Measurements from ENCODE around the gene DENND5B.
"Not testable (repeated sequence)": the region's sequence is repeated elsewhere in the genome, so short reads cannot be mapped to it uniquely, and the experiment has no call there.

The DENND5B gene

DNA sequence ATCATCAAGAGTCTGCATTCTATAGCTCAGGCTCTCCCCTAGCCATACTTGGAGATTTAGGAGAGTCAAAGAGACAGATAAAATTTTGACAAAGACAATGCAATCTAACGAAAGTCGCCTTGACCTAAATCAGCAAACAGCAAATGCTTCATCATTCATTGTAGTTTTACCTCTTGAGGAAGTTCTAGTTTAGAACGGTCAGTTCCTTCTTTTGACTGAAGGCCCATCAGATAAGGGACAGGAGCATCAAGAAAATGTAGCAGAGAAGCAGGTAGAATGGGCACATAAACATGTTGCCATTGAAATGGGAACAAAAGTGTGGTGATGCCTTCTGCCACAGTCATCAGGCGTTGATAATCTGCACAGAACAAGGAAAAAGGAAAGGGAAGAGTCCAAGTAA, 130.9 kb downstream of the DENND5B start:
- DNase-seq, result no peak

DNA sequence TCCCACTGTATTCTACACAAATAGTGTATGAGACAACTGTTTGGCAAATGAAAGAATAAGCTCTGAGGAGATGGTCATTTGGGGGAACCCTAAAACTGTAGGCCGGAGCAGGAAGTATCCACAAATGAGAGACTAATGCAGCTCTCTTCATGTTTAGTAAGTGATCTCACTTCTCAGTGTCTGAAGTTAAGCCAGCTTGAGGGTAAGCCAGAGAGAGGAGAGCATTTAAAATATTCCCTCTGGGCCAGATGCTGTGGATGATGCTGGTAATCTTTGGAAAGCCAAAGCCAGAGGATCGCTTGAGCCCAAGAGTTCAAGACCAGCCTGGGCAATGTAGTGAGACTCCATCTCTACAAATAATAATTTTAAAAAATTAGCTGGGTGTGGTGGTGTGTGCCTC, 134.4 kb downstream of the DENND5B start:
- no peak for DNase-seq

DNA sequence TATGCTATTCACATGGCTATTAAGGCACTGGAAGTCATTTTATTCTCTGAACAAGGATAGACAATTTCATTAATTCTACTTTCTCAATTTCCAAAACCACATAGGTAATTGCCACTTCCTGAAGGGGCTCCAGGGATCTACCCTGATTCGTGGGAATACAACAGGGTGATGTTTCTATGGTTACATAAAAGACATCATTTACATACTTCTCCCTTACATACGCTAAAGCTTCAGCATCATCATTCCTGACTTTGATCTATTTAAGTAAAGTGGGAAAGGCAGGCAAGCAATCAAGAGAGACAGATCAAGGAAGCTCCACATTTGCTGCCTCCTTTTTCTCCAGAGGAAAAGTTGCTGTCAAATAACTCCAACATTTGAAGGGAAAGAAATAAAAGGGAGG, 146.2 kb downstream of the DENND5B start:
- DNase-seq, result no peak

DNA sequence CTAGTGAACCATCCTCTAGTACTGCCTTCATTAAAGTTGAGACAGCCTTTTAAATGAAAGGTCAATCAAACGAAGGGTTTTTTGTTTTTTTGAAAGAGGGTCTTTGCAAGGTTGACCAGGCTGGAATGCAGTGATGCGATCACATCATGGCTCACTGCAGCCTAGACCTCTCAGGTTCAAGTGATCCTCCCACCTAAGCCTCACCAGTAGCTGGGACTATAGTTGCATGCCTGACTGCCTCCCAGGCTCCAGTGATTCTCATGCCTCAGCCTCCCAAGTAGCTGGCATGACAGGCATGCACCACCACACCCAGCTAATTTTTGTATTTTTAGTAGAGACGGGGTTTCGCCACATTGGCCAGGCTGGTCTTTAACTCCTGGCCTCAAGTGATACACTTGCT, 150.3 kb downstream of the DENND5B start:
- no peak for DNase-seq

DNA sequence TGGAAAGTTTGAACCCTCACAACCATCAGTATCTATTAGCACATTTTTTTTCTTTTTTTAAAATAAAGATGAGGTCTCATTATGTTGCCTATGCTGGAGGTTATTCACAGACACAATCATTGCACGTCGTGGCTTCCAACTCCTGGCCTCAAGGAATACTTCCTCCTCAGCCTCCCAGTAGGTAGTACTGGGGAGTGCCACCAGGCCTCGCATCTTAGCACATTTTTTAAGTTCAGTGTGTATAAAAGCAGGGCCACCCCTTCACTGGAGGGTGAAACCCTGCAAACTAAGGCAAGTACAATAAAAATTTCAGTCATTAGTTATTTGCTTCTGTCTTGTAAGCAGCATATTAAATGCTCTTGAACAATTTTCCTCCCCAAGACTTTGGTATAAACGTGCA, 150.8 kb downstream of the DENND5B start:
- no peak for DNase-seq

DNA sequence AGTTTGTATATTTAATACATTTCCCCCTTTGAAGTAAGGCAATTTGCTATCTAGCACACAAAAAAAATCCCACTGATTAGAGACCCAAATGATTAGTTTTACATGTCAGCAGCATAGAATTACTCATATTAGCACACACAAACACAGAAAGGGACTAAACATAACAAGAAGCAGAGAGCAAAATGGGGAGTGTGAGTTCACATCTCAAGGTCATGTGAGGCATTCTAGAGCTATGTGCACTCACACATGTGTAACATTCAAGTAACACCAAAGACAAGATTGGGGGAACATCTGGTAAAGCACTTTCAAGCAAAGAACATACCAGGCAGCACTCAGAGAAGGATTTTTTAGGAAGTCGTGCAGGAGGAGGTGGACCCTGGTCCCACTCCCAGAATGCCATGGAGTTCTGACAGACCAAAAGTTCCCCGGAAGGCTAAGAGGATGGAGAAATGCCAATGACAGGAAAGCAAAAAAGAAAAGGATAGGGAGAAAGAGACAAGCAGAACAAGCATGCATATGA, 159.2 kb downstream of the DENND5B start:
- no peak for DNase-seq

DNA sequence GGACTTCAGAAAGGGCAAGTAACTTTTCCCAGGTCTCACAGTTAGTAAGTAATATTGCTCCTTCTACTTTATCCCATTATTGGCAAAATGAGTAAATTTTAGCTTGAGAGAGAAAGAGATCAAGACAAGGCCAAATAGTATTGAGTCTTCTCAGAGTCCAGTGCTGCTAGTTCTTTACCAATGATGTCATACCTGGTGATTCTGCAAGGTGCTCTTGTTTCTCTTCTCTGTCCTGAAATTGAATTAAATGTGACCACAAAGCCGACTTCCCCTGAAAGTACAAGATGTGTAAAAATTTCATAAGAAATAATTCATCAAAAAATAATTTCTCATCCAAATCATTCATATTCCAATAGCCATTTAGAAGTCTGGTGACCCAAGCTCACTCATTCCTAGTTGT, 167.5 kb downstream of the DENND5B start:
- DNase-seq, result no peak

DNA sequence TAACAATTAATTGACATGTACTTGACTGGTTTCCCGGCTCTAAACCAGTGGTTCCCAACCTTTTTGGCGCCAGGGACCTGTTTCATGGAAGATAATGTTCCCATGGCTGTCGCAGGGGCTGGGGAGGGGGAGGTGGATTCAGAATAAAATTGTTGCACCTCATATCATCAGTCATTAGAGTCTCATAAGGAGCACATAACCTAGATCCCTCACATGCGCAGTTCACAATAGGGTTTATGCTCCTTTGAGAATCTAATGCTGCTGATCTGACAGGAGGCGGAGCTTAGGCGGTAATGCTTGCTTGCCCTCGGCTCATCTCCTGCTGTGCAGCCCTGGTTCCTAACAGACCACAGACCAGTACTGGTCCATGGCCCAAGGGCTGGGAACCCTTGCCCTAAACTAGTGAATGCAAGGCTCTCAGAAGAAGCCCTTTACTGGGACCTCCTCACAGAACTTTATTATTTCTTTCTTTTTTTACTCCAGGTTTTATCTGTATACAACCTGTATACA, 178.6 kb downstream of the DENND5B start:
- no peak for DNase-seq

DNA sequence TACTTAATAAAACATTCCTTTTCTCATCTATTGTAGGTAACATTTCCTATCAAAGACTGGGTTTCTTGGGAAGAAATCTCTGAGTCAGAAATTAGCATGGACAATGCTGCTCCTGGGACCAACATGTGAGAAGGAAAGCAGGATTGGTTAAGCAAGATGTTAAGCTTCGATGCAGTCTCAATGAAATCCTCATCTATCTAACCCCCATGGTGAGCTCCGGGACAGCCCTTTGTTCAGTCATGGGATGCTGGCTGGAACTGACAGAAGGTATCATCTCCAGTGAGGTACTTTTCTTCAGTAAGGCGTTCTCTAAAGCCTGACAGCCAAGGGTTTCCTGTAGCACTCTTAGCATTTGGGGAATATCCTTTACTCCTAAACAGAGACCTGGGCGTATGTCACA, 182.2 kb downstream of the DENND5B start:
- no peak for DNase-seq

DNA sequence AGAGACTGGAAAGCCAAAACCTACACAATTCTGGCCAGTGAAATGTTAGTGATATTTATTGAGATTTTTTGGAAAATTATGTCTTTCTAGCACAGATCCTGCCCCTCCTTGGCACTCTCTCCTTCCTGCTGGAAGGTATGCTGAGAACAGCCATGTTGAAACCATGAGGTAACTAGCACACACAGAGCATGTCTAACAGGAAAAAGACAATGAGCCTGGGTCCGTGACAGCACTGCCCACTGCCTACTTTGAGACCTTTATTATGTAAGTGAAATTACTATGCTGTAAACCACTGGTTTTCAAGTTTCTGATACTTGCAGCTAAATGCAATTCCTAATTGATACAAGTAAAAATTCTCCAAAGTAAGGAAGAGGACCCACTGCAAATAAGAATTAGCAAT, 183.4 kb downstream of the DENND5B start:
- DNase-seq, result no peak

DNA sequence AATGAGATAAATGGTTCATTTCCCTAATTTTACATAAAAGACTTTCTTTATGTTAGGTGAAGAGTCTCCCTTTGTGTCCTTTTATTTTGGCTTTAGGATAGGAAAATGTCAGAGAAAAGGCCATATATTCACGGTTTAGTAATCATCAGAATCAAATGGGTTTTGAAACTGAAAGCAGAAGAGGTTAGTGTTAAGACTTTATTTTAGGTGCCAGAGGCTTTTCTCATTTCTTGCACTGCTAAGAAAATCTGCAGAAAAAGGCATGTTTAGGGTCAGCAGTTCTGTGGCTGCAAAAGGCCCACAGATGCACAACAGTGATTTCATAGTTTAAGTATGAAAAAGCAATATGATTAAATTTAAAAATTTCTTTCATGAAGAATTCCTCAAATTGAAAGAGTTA, 184.6 kb downstream of the DENND5B start:
- DNase-seq, result no peak

DNA sequence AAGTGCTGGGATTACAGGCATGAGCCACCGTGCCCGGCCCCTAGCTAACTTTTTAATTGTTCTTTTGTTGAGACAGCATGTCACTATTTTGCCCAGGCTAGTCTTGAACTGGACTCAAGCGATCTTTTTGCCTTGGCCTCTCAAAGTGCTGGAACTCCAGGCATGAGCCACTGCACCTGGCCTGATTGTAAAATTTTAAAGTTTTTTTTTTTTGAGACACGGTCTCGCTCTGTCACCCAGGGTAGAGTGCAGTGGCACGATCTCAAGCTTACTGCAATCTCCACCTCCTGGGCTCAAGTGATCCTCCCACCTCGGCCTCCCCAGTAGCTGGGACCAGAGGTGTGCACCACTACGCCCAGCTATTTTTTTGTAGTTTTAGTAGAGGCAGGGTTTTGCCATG, 185.9 kb downstream of the DENND5B start:
- DNase-seq, result no peak

DNA sequence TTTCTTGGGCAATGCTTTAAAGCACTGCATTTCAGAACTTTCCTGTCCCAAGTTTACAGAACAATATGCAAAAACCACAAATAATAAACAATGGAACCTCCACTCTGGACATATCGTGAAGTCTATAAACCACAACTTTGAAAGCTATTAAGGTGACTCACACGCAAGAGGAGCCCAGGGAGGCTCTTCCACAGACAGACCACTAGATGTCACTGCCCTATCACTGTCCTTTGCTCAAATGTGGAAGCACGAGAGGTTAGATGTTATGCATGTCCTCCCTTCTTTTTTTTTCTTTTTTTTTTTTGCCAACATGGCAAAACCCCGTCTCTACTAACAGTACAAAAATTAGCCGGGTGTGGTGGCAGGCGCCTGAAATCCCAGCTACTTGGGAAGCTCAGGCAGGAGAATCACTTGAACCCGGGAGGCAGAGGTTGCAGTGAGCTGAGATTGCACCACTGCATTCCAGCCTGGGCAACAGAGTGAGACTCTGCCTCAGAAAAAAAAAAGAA, 187.8 kb downstream of the DENND5B start:
- peak; percentile 73 for DNase-seq

DNA sequence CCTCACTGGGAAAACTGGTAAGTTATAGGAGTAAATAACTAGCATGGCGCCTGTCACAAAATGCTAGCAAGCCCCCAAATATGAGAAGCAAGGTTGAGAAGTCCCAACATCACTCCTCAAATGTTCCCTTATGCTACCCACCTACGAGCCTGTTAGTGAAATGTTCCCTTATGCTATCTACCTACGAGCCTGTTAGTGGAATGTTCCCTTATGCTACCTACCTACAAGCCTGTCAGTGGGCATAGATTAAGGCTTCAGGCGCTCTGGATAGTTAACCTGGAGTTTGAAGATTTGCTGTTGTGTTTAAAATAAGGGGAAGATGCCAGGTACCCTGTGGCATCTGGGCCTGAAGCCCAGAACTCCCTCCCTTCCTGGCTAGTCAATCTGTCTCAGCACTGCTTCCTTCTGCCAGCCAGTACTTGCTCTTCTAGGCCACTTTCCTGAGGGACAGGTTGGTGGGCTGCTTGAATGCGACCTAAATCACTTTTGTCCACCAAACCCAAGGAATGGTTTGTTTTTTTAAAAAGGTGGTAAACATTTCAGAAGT, 197.9 kb downstream of the DENND5B start:
- DNase-seq, result no peak

DNA sequence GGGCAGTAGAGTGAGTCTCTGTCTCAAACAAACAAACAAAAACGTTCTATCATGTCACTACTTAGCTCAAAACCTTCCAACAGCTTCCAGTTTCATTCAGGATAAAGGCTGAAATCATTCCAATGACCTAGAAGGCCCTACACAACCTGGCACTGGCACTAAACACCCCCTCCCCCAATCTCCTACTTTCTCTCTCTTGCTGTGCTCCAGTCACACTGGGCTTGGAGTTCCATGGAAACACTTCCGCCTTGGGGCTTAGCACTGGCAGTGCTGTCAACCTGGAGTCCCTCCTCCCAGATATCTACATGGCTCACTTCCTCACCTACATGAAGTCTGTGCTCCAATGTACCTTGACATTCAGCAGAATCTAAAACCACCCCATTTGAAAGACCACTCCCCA, 199.9 kb downstream of the DENND5B start:
- DNase-seq, result no peak

DNA sequence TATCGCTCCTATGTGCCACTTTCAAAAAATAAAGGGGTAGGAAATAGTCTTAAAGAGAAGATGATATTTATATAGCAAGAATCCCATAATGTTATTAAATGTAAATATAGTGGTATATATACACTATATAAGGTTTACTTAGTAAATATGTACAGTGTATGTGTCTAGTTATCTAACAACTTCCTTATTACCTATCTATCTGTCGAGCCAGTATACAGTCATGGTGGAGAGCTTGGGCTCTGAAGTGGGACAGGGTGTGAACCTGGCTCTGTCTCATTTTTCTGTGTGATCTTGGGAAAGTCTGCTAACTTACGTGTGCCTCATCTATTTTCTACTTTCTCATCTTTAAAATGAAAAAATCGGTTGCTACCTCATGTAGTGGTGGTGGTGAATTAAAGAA, 202.2 kb downstream of the DENND5B start:
- DNase-seq, result no peak

DNA sequence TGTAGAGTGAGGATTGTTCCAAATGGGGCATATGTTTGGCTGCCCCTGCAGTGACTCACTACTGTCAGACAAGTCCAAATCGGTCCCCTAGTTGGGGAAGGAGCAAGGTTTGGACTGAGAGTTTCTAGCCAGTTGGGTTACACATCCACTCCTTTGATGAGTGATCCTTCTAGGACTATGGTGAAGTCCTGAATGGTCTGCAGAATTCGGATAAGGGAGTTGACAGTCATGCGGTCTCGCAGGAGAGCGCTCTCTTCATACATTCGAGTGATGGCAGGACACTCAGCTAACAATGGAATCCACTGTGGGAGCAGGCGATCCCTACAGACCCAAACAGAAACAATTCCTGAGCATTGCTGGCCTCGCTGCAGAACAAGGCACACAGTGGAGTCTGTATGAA, 203.5 kb downstream of the DENND5B start:
- no peak for DNase-seq

DNA sequence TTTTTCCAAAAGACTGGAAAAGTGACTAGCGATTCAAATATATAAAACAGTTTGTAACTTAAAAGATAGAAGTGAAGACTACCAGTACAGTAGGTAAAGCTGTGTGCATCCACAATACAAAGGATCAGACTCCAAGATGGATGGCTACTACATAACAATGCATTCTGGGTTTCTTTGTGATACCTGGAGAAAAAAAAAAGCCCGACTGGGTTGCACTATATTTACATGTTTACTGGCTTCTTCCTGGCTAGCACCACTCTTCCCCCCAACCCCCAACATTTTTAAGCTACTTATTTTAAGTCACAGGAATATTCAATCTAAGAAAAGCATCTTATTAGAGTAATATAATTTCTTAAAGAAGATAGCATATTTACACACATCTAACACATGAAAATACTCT, 203.9 kb downstream of the DENND5B start:
- DNase-seq, result no peak

DNA sequence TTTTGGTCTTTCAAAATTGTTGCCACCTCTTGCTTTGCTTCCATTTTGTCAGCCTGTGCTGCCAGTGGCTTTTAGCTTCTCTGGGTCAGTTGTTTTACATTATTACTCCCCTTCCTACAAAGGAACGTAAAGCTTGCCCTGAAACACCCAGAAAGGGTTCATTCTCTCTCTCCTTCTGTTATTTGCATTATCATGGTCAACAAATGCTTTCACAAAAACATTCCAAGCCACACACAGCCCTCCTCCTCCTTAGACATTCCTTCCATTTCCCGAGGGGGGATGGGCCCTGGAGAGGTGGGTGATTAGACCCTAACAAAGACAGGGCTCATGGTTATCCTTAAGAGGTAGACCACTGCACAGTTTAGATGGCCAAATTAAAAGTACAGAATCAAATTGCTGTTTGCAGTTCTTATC, 204.6 kb downstream of the DENND5B start:
- DNase-seq, result no peak

DNA sequence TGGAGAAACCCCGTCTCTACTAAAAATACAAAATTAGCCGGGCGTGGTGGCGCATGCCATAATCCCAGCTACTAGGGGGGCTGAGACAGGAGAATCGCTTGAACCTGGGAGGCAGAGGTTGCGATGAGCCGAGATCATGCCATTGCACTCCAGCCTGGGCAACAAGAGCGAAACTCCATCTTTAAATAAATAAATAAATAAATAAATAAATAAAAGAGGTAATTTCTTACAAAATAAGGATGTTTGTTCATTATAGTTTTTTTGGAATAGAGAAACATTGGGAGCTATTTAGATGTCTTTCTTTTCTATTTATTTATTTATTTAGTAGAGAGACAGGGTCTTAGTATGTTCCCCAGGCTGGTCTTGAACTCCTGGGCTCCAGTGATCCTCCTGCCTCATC, 213.7 kb downstream of the DENND5B start:
- not testable (repeated sequence) for DNase-seq

DNA sequence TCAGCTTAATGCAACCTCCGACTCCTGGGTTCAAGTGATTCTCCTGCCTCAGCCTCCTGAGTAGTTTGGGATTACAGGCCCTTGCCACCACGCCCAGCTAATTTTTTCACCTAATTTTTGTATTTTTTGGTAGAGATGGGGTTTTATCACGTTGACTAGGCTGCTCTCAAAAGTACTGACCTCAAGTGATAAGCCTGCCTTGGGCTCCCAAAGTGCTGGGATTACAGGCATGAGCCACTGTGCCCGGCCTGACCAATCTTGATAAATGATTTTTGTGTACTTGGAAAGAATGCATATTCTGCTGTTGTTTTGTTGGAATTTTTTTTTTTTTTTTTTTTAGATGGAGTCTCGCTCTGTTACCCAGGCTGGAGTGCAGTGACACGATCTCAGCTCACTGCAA, 215.5 kb downstream of the DENND5B start:
- not testable (repeated sequence) for DNase-seq

DNA sequence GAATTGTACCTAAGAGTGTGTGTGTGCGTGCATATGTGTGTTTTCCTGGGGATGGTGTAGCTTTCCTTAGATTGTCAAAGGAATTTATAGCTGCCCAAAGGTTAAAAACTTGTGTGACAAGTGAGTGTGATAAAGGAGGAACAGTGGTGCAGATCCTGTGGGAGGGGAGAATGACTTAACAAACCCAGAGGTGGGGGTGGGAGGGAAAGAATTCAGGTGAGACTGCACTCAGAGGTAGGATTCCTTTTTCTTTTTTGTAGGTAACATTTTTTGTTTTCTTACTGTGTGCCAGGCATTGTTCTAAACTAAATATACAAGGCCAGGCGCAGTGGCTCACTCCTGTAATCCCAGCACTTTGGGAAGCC, 219.7 kb downstream of the DENND5B start:
- no peak for DNase-seq

DNA sequence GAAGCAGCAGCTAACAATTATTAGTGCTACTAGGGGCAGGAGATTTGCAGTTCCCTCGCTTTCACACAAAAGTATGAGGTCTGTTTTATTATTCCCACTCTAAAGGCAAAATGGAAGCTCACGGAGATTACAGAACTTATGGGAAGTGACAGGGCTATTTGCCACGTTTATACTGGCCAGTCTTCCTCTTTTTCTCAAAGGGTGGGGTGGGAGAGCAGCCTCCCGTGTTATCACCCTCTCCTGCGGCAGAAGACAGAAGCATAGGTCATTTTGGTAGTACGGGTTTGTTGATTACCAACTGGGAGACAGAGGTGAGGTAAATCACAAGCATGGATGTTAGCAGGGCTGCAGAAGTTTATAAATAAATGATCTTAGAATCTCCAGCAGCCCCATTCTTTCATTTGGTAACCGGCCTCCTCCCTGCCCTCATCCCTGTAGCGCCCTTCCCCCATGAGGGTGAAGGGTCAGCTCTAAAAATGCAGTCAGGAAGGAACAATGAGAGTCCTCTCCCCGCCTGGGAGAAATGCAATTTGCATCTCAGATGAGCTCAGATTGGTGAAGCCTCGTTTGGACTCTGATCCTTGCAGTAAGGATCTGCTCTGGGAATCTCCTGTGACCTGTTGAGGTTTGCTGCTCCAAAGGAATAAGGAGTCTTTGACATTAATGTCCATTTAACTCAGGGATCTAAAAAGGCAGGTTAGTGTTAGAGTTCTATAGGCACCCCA, 220.2 kb downstream of the DENND5B start:
- no peak for DNase-seq

DNA sequence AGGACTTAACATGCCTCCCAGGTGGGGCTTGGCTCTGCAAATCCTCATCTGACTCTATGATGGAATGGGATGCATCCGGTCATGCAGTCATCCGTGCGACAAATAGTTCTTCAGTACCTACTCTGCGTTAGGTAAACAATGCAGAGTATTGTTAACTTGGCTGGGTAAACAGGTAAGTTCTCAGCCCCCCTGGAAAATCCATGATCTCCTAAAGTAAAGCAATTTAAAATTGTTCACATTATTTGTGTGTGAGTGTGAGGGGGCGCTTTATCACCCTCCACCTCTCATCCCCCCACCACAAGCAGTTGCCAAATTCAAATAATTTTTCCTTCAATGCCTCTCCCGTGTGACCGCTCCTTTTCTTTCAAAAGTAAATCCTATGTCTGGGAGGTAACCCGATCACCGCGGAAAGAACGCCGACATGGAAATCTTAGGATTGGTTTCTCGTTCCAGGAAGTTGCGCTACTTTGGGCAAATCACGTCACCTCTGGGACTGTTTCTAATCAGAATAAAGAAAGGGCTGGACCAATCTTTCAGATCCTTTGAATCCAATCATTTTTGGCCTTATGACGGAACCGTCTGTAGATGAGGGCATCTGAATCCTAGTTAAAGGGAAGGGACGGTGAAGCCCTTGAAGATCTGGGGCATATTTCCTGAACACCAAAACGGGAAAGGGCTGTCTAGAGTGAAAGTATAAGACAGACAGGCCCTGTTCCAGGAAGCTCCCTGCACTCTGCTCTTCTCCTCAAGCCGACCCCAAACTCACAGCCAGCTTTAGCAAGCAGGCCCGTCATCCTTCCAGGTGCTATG, 221.0 kb downstream of the DENND5B start:
- no peak for DNase-seq
